ENCODE data around the gene AK5.

Gene AK5

DNA sequence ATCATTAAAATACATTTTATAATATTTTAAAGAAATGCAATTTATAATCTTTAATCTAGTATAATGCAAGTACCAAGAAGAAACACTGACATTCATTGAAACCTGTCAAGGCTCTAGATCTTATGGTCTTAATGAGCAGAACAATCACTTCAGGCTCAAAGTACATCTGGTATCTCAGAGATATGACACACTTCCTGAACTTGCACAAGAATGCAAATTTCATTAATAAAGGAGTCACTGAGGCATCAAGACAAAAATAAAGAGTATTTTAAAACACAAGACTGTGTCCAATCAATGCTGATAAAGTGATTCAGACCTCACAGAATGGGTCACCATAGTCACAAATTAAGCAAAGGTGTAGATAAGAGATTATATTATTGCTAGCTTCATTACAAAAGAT, 178.1 kb downstream of the AK5 start:
- no peak for DNase-seq

DNA sequence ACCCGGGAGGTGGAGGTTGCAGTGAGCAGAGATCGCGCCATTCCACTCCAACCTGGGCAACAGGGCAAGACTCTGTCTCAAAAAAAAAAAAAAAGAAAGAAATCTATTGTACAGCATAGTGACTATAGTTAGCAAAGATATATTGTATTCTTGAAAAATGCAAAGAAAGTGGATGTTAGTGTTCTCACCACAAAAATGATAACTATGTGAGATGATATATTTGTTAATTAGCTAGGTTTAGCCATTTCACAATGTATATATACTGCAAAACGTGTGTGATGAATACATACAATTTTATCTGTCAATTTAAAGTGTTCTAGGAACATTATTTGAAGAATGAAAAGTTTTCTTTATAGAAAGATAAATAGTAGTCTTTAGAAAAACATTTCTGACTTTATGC, 179.9 kb downstream of the AK5 start:
- DNase-seq: peak; percentile 20

DNA sequence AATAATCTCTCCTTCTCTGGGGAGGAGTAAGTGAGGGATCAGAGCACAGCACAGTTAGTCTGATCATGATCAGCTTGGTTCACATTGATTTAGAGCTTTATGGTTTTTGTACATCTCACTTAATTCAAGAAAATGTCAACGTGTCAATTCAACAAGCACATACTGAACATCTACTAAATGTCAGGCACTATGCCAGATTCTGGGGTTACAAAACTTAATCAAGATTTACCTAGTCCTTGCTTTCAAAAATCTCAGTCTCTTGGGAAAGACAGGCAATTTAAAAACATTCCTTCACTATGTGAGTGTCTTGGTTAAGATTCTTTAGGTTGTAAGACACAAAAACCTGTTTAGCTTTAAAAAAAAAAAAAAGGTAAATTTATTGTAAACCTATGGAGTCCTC, 181.4 kb downstream of the AK5 start:
- DNase-seq: no peak

DNA sequence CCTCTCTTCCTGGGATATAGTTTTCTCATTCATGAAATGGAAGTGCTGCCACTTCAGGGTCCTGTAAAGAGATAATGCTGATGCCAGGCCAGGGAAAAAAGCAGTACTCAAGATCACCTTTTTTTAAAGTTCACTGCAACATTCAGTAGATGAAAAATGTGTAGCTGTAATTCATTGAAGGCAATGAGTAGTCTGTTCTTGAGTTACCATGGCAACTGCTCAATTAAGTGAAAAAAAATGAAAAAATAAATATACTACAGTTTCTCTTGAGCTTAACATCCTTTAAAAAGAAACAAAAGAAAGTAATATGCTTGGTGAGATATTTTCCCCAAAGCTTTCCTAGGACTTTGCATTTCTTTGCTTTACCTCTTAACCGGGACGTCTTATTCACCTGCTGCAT, 183.3 kb downstream of the AK5 start:
- DNase-seq: no peak

DNA sequence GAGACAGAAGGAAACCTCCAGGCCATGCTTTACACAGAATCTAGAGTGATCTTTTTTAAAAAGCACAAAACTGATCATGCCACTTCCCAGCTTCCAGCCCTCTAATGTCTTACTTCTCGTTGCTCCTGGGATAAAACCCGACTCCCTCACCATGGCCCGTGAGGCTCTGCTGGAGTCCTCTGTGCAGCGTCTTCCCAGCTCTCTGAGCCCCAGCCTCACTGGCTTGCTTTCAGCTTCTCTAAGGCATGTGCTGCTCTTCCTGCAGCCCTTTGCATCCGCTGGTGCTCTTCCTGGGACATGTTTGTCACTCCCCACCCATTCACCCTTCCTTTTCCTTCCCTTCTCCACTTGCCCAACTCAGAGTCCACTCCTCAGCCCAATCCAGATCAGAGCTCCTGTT, 184.1 kb downstream of the AK5 start:
- no peak for DNase-seq

DNA sequence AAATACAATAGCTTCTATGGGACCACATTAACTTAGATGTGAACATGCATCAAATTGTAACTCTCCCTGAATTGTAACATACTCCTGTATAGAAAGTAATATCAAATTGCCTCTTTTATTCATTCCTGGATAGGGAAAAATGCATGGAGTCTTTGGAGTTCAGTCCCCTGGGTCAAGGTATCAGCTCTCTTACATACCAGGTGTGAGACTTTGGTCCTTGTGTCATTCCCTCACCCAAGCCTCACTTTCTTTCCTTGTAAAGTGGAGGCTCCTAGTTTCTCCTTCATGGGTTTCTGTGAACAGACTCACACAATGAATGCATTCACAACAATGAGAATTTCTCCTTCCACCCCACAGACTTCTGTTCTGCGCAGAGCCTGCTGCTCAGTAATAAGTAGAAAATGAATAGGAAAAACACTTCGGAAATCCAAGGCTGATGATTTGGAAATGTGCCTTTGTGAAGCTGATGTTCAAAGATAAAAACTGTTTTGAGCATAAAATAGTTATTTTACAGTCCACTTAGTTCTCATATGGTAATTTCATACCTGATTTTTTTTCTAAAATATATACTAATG, 185.3 kb downstream of the AK5 start:
- no peak for DNase-seq

DNA sequence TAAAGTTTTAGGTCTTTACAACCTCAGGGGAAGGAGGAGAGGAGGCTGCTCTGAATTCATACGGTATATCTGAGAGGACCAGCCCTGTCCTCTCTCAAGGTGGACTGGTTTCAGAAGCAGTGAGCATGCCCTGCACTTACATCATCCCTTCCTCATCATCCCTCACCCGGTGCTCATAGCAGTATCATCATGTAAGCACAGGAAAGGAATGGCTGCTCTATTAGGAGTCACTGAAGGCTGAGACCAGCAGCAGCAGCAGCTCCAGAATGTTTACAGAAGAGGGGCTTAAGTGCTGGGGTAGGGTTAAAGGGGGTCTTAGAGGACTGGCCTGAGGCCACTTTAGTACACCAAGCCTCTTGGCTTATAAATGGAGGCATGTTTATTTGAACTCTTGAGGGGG, 185.9 kb downstream of the AK5 start:
- no peak for DNase-seq

DNA sequence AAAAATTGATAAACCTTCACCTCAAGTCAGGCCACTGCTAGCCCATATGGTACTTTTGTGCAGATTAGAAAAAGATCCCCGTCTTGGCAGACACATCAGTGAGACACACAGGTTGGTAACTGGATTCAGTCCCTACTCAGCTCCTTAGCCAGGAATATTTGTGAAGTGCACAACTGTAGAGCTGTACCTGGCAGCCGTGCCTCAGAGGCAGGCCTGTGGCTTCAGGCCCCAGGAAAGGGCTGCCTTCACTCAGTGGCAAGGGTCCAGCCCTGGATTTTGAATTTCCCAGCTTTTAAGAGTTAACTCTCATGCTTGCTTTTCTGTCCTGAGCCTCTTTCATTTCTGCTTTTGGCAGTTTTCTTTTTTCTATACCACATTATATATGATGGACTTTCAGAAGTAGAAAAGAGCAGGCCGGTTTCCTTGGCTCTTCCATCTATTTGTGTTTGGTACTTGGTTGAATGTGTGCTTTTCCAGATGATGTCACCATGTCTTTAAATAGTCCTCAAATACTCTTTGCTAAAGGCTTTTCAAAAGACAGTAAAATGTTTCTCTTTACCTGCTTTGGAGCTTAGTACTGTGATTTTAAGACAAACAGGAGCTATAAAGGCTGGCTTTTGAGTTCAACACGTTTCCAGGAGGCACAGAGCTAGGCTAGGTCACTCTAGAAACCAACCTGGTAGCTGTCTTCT, 186.6 kb downstream of the AK5 start:
- no peak for DNase-seq

DNA sequence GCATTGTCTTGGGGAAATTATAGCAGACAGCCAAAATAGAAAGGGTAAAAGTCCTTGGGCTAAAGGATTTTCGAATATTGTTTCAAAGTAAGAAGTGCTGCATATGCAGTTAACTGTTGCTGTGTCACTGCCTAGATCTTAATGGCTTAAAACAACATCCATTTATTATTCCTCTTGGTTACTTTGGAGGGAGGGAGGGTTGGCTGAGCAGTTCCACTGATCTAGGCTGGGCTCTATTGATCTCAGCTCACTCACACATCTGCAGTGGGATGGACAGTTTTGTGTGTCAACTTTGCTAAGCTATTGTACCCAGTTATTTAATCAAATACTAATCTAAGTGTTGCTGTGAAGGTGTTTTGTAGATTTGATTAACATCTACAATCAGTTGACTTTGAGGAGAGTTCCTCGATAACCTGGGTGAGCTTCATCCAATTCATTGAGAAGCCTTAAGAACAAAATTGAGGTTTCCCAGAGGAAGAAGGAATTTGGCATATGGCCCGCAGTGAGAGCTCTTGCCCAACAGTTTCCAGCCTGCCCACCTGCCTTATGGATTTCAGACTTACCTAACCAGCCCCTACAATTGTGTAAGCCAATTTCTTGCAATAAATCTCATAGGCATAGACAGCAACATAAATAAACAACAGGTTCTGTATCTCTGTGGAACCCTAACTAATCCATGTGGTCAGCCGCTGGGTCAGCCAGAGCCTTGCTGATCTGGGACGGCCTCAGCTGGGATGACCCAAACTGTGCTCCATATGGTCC, 187.3 kb downstream of the AK5 start:
- no peak for DNase-seq

DNA sequence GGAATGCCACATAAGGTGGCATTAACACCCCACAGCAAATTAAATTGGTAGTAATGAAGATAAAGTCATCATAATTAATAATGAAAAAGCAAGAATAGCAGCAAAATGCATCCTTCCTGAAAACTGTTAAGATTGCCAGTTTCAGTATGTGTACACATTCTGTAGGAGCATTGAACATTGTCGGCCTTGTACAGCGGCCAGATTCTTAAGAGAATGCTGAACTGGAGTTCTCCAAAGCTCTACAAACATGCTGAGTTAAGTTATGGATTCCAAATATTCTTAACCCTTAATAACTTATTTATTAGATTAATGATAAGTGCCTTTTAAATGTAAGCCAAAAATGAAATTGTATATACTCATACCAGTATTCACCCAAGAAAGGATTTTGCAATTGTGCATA, 189.9 kb downstream of the AK5 start:
- DNase-seq: no peak

DNA sequence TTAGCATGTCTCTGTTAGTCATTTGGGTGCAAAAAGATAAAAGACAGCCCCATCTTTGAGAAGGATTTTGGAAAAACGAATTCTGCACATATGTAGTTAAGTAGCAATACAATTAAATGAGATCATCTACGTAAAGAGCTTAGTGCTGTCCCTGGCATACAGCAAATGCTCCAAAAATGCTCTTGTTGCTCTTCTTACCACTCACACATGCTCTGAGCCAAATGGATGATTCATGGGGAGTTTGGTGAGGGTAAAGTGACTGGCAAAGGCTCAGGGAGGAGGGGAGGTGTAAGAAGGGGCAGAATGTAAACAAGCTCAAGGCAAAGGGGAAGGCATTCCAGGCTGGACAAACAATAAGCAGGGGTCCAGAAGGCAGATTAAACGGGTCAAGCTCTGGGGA, 191.9 kb downstream of the AK5 start:
- DNase-seq: peak; percentile 87

DNA sequence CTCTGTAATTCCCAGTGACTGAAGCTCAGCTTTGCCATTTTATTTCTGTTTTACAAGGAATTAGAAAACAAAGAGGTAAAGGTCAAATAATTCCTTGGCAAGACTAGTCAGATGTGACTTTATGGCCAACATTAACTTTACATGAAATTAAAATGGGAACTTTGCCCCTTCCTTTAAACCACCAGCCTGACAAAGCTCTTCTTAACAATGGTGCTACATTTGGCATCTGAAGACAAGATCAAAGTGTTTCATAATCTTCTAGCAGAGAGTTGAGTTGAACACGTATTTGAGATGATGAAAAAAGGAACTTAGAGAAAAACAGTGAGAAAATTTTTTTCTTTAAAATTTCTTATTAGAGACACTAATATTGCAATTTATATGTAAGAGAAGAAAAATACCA, 193.8 kb downstream of the AK5 start:
- no peak for DNase-seq

DNA sequence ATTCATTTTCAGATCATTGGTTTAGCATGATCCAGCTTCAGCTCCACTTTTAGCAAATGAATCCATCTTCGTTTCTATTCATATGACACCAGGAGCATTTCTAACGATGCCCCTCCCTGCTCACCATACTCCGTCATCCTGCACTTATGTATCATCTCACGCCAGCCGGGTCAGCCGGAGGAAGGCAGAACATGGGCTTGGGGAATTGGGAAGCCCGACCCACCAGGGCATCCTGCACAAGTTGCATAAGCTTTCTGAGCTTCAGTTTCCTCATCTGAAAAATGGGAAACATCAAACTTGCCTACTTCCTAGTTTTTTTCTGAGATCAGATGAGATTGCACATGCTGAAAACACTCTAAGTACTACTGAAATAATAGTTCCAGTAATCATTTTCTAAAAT, 194.7 kb downstream of the AK5 start:
- no peak for DNase-seq

DNA sequence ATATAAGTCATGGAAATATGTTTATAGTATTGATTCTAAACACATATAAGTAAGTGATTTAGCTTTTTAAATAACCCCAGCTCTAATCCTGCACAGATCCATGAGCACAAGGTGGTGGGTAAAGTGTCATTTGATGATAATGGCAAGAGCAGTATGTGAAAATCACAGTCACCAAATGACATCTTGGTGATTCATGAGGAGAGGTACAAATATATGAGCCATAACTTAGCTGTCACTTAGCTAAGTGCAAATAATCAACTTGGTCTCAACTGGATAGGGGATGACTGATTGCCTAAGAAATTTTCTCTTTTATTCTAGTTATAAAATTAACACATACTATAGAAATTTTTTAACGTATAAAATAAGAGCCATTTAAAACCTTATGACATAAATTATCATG, 202.5 kb downstream of the AK5 start:
- DNase-seq: no peak

DNA sequence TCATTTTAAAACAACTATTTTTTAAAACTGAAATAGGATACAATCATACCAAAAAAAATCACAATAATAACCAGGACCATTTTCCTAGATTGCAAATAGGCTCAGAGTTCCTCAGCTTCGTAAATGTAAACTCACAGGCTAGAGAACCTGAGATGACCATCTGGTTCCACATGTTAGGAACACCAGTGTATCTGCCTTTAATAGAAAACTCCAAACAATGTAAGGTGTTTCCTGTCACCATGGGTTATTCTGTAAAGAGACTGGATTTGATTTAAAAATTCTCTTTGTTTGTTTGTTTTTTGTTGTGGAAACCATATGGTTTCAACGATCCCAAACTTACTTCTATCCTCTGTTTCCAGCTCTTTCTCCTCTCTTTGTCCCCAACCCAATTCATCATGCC, 203.1 kb downstream of the AK5 start:
- DNase-seq: no peak

DNA sequence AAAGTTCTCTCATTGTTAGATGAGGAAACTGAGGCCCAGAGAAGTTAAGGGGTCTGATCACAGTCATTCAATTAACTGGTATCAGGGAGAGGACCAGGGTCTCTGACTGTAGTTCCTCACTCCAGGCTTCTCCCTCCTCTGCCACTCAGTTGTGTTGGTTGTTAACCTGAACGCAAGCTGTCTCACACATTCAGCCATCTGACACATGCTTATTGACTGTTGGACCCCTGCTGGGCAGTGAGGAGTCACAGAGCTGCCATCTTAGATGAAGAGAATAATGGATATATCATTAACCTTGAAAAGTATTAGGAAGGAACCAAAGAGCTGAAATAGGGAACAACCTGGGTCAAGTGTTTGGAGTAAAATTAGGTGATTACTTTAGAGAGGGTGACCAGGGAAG, 205.8 kb downstream of the AK5 start:
- DNase-seq: no peak

DNA sequence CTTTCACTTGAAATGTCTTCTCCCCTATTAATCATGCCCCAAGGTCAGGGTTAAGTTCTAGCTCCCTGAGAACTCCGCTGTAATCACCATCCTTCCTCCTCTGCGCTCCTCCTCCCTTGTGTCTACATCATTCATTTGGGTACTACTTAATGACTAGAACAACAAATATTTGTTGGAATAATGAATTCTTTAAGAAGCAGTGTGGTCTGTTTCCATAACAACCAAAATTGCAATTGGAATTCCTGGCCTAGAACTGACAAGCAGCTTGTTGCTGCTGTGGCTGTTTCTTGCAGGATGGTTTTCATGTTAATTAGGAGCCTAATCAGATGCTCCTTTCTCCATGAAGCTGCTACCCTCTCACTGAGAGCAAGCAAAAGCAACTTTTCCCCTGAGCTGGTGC, 208.1 kb downstream of the AK5 start:
- DNase-seq: peak; percentile 68

DNA sequence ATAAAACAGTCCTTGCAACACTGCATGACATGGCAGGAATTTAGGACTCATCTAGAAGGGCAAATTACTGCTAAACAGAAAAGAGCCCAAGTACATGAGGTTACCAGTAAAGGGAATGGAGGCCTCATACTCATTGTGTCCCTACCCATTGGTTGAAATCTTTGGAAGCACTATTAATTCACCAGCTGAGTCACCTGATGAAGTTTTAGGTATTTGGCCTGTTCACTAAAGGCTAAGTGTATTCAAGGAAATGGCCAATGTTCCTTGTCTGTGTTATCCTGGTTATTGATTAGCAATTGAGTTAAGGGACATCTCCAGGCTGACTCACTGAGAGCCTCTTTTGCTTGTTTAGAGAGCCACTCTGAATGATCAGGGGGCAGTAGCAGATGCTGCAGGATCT, 212.2 kb downstream of the AK5 start:
- no peak for DNase-seq

DNA sequence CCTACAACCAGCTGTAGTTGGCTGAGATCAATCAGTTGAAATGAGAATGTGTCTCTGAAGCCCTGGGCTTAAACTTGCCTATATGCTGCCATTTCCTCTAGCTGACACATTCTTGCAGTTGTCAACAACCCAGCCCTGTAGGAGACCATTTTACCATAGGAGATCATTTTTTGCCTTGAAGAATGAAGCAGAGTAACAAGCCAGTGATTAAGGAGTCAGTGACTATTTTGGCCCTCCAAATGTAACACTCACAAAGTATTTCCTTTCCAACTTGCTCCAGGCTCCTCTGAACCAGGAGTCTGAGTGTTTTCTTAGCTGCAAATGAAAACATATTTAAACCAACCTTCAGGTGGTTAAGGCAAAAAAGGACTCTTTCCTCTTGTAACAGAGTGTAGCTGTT, 217.1 kb downstream of the AK5 start:
- DNase-seq: no peak

DNA sequence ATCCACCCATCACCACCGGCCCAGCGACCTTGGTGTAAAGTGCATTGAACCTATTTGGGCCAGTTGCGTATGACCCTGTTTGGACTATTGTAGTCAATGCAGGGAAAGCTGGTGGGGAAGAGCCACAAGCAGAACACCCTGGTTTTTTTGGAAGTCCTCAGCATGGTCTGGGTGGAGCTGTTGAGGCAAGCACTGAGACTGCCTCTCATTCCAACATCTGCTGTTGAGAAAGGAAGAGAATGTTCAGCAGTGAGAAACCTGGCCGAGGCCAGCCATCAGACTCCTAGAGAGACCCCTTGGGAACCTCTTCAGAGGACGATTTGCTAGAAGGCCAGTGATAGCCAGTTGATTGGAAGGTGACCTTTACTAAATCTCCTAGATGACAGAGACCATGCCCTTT, 217.6 kb downstream of the AK5 start:
- DNase-seq: no peak

DNA sequence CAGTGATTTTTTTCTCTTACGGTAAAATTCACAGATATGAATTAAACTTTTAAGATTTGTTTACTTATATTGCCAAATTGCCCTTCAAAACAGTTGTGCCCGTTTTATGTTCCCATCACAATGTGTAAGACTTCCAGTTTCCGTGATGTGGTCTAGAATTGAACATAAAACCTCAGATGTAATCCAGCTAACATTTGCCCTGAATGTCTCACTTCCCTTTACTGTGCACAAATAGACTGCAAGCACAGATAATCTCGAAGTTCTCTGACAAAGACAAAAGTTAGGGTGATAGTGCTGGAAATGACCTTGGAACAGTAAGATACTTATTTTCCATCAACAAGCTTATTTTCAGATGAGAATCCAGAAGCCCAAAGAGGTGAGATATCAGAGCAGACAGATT, 223.2 kb downstream of the AK5 start:
- DNase-seq: no peak

DNA sequence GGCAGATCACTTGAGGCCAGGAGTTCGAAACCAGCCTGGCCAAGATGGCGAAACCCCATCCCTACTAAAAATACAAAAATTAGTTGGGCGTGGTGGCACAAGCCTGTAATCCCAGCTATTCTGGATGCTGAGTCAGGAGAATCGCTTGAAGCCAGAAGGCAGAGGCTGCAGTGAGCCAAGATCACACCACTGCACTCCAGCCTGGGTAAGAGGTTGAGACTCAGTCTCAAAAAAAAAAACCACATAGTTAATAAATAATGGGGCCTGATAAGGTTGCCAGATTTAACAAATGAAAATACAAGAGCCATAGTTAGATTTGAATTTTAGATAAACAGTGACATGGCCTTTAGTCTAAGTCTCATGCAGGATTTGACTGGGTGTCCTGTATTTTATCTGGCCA, 225.0 kb downstream of the AK5 start:
- no peak for DNase-seq

DNA sequence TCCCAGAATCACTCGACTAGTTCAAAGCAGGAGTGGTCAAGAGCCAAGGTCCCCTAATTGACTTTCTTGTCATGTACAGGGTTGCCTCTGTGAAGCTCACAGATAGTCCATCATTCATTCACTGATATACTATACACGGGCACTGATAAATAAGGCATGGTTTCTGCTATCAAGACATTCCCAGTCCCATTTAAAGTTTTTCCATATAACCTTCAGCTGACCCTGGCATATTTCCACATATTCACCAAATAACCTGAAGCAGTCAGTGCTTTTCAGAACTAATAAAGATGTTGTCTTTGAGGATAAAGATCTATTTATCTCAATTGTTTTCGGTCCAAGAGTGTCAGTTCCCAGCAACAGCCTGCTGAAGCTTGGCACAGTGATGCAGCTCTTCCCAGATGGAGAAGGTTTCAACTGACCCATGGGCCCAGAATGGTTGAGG, 227.3 kb downstream of the AK5 start:
- no peak for DNase-seq

DNA sequence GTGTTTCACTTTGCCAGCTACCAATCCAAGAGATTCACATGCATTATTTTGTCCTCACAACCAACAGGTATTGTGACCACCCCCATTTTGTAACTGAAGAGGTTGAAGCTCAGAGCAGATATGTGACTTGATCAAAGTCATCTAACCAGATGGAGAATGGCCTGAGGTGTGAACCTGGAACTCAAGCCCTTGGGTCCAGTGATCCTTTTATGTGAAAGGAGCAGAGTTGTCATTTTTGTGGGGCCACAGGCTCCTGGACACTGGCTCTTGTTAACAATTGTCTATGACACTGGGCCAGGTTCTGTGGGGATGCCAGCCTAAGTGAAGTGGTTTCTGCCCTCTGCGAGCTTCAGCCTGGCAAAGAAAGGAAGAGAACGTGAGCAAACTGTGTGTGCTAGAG, 228.1 kb downstream of the AK5 start:
- no peak for DNase-seq
